GM12865 (cell line): Measurements from ENCODE around the gene LRRK1.

Source experiments
- DNase-seq: peaks from one replicate; pipeline ENCODE4 v3.0.0; 2010; ENCODE audit warnings: low read depth
- H3K4me3 ChIP-seq: 2 replicates; pipeline ENCODE4 v1.5.1; 2011; ENCODE audit warnings: mild to moderate bottlenecking, low read depth, low read length, control low read depth
- TF ChIP-seq, protein P1 (sequence below): IDR thresholded peaks from 2 replicates; pipeline ENCODE4 v1.5.1; 2011; ENCODE audit warnings: low read length, control low read depth, low read depth, inconsistent platforms; ENCODE audit not compliant: insufficient read depth; ENCODE audit errors: missing control alignments

Gene LRRK1

GRCh38 chr15:100951965-100952364 lies 32.8 kb downstream of the LRRK1 start:
- DNase-seq = no peak
- TF ChIP-seq, protein P1, sequence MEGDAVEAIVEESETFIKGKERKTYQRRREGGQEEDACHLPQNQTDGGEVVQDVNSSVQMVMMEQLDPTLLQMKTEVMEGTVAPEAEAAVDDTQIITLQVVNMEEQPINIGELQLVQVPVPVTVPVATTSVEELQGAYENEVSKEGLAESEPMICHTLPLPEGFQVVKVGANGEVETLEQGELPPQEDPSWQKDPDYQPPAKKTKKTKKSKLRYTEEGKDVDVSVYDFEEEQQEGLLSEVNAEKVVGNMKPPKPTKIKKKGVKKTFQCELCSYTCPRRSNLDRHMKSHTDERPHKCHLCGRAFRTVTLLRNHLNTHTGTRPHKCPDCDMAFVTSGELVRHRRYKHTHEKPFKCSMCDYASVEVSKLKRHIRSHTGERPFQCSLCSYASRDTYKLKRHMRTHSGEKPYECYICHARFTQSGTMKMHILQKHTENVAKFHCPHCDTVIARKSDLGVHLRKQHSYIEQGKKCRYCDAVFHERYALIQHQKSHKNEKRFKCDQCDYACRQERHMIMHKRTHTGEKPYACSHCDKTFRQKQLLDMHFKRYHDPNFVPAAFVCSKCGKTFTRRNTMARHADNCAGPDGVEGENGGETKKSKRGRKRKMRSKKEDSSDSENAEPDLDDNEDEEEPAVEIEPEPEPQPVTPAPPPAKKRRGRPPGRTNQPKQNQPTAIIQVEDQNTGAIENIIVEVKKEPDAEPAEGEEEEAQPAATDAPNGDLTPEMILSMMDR = no peak

GRCh38 chr15:100952566-100952965 lies 33.4 kb downstream of the LRRK1 start:
- no peak for DNase-seq
- H3K4me3 ChIP-seq = no peak overlapping the region
- TF ChIP-seq, protein P1 = no peak

More at GRCh38 chr15:100951965-100952364, 32.8 kb downstream of the LRRK1 start:
- no peak overlapping the region for H3K4me3 ChIP-seq

DNA sequence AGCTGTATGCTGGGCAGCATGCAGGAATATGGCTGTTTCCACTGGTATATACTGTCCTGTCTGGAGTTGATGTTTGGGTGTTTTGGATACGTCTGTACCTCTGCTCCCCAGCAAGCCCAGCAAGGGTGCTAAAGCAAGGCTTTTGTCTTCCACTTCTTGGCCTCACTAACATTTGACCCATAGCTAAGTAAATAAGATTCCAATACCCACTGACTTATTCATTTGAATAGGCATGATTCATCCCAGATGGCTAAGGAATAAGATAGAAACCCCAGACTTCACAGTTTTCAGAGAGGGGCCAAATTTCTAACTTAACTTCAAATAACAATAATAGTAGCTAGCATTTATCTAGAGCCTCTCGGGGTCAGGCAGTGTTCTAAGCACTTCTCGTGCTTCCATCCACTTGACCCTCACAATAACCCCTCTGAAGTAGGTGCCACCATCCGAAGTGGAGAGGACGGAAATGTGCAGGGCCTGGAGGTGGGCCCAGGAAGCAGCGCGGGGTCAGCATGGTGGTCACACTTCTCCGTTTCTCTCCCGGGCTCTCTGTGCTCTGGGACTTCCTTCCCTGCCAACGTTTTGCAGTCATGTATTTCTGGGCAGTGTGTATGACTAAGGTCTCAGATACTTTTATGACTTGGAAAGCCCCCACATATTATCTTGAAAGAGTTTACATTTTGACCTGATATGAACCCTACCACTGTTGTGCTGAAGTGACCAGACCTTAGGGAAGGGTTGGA lies 39.3 kb downstream of the LRRK1 start:
- DNase-seq = peak; percentile 22
- H3K4me3 ChIP-seq = no peak overlapping the region
- TF ChIP-seq, protein P1 = no peak

DNA sequence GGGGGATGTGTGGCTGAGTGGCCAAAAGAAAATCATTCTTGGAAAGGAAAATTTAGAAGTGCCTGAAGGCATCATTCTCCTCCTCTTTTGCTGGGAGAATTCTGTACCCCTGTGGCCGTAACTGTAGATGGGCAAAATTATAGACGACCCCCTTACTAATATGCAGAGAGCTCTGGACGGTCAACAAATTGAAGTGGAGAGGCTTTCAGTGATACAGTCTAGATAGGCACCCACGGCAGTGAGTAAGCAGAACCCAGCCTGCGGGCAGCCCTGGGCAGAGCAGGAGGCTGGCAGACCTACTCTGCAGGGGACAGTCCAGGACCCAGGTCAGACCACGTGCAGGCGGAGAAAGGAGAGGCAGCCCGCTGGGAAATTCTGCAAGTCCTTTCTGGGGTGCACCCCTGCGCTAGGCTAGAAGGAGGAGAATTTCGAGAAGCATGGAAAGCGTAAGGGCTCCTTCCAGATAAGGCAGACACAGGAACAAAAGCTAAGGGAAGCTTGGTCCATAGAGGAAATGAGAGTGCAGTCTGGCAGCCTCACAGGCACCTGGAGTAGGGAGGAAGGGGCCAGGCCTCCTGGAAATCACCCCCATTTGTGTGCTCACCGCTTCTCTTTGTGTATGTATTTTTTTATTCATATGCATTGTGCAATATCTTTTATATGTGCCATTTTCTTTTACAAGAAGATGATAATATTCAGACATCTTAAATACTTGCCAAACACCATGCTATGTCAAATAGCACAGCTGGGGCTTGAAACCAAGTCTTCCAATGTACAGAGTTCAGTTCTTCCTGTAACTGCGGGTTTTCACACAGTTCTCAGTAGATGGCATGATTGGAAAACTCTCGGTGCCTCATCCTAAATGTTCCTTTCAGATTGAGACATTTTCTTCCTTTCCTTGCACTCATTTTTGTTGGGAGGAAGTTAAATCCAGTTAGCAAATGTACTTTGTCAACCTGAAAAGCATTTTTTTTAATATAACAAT lies 40.2 kb downstream of the LRRK1 start:
- no peak for DNase-seq
- TF ChIP-seq, protein P1 = no peak
- H3K4me3 ChIP-seq = no peak overlapping the region

DNA sequence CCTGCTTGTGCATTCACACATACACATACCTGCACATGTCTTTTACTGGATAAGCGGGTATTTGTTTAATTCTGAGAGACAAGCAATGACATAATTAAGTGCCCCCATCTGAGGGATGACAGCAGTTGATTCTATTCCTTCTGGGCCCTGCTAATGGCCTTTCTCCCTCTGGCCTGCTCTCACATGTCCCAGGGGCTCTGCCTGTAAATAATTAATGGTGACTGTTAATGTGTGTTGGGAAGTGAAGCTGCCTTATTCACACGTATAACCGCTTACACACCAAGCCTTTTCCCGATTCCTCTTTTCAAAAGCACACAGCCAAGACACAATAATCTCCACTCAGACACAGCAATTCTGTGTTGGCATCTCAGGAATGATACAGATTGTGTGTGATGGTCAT lies 47.8 kb downstream of the LRRK1 start:
- no peak overlapping the region for H3K4me3 ChIP-seq
- DNase-seq = no peak
- TF ChIP-seq, protein P1 = no peak

DNA sequence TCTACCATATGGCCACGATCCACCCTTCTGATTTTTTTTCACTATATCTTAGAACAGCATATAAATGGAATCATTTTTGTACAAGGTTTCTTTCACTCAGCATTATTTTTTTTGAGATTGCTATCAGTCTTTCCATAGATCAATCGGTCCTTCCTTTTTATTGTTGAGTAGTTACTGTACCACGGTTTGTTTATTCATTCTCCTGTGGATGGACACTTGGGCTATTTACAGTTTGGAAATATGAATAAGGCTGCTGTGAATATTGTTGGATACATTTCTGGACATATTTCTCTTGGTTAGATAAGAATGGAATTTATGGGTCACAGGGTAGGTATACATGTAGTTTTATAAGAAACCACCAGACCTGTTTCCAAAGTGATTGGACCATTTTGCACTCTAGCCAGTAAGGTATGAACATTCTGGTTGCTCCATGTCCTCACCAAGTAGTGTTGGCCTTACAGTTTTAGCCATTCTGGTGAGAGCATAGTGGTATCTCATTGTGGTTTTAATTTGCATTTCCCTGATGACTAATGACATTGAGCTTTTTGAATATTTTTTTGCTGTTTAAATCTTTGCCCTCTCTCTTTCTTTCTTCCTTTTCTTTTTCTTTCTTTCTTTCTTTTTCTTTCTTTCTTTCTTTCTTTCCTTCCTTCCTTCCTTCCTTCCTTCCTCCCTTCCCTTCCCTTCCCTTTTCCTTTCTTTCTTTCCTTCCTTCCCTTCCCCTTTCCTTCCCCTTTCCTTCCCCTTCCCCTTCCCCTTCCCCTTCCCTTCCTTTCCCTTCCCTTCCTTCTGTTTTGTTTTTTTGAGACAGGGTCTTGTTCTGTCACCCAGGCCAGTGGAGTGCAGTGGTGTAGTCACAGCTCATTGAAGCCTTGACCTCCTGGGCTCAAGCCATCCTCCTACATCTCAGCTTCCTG lies 49.2 kb downstream of the LRRK1 start:
- DNase-seq = peak; percentile 24
- no peak overlapping the region for H3K4me3 ChIP-seq

More for the DNA sequence above, 49.2 kb downstream of the LRRK1 start:
- TF ChIP-seq, protein P1 = no peak
